ENCODE results near the gene TCP11L2.

Gene TCP11L2

GRCh38 chr12:106313413-106313812, 10.9 kb downstream of the TCP11L2 start (continued):
- TF ChIP-seq REST (tag by site-specific recombination; IDR thresholded peaks at IDR 0.05) (0 out of 2 replicates have a peak, but pooled peaks have one; percentile 51), ZNF558 (tag by site-specific recombination; IDR thresholded peaks at IDR 0.05) (peak; percentile 48; the same call in 1 of the 2 replicates), ZNF426 (tag by site-specific recombination; IDR thresholded peaks at IDR 0.05) (peak; percentile 68), ZNF394 (tag by site-specific recombination; IDR thresholded peaks at IDR 0.05; ENCODE audit: borderline replicate concordance) (peak; percentile 87)

GRCh38 chr12:106315523-106315922, 13.0 kb downstream of the TCP11L2 start:
- POLR2A ChIA-PET, result no interaction called here
- CTCF ChIA-PET, result no interaction called here
- no peaks in the 10 kb centered on the region for H3K4me1 ChIP-seq (ENCODE audit: control insufficient read depth, insufficient read depth, low read length)
- H3K36me3 ChIP-seq (ENCODE audit: control insufficient read depth in 2 of 2, insufficient read depth in 1 of 2, low read length in 2 of 2), result peaks cover 5 to 23% of the 10 kb centered on the region in 2 experiments
- TF ChIP-seq ZNF175 (tag by site-specific recombination; IDR thresholded peaks at IDR 0.05) (no peak), ZNF16 (tag by site-specific recombination; IDR thresholded peaks at IDR 0.05; ENCODE audit: low read depth) (no peak), TCF7L2 (IDR thresholded peaks at IDR 0.05; ENCODE audit: borderline replicate concordance, low read depth, low read length) (no peak), ATF2 (tag by site-specific recombination; IDR thresholded peaks at IDR 0.05; ENCODE audit: low read depth) (no peak), ZNF596 (tag by site-specific recombination; IDR thresholded peaks at IDR 0.05) (no peak), OVOL3 (tag by site-specific recombination; IDR thresholded peaks at IDR 0.05) (no peak), ZBTB17 (tag by site-specific recombination; IDR thresholded peaks at IDR 0.05) (no peak), HOXA7 (CRISPR knock-in tag; IDR thresholded peaks at IDR 0.05; ENCODE audit: borderline replicate concordance) (no peak), ELK4 (IDR thresholded peaks at IDR 0.05; ENCODE audit: borderline replicate concordance, low read depth, low read length) (no peak), ZEB2 (tag by site-specific recombination; IDR thresholded peaks at IDR 0.05) (no peak)
- H3K27ac ChIP-seq (ENCODE audit: extremely low read depth, low read depth, low read length), result no peak overlapping the region
- H3K9me3 ChIP-seq (ENCODE audit: control insufficient read depth, insufficient read depth, low read depth, low read length), result no peaks in the 10 kb centered on the region
- no peak overlapping the region for H3K4me3 ChIP-seq (ENCODE audit: low read depth, low read length)

GRCh38 chr12:106317406-106318082, 15.0 kb downstream of the TCP11L2 start:
- Histone ChIP-seq H3K36me3 (ENCODE audit: control insufficient read depth in 2 of 2, insufficient read depth in 1 of 2, low read length in 2 of 2) (peaks cover 5 to 36% of the 10 kb centered on the region in 2 experiments), H3K27ac (ENCODE audit: extremely low read depth, low read depth, low read length) (no peak overlapping the region), H3K4me1 (ENCODE audit: control insufficient read depth, insufficient read depth, low read length) (no peaks in the 10 kb centered on the region), H3K9me3 (ENCODE audit: control insufficient read depth, insufficient read depth, low read depth, low read length) (no peaks in the 10 kb centered on the region), H3K4me3 (ENCODE audit: low read depth, low read length) (no peak overlapping the region)
- POLR2A ChIA-PET, result interaction anchor here (1.0 kb wide), 1 partner anchor 69 kb away, joined by 3 read pairs; the partner anchor contains the start of gene CKAP4
- CTCF ChIA-PET, result no interaction called here
- TF ChIP-seq ZBTB20 (tag by site-specific recombination; IDR thresholded peaks at IDR 0.05) (no peak), ZNF335 (tag by site-specific recombination; conservative IDR thresholded peaks at IDR 0.05) (no peak), IKZF3 (tag by site-specific recombination; IDR thresholded peaks at IDR 0.05) (no peak), CTCF (tag by site-specific recombination; IDR thresholded peaks at IDR 0.05) (no peak), ZNF10 (tag by site-specific recombination; IDR thresholded peaks at IDR 0.05) (no peak), ZBTB8A (tag by site-specific recombination; IDR thresholded peaks at IDR 0.05) (no peak), ZNF155 (tag by site-specific recombination; IDR thresholded peaks at IDR 0.05) (no peak), ZNF510 (tag by site-specific recombination; IDR thresholded peaks at IDR 0.05; ENCODE audit: insufficient replicate concordance) (no peak), ZNF530 (tag by site-specific recombination; IDR thresholded peaks at IDR 0.05; ENCODE audit: low read depth) (no peak), ZNF112 (tag by site-specific recombination; IDR thresholded peaks at IDR 0.05) (no peak)
